Measurements from ENCODE around the gene ZNF91.

DNA sequence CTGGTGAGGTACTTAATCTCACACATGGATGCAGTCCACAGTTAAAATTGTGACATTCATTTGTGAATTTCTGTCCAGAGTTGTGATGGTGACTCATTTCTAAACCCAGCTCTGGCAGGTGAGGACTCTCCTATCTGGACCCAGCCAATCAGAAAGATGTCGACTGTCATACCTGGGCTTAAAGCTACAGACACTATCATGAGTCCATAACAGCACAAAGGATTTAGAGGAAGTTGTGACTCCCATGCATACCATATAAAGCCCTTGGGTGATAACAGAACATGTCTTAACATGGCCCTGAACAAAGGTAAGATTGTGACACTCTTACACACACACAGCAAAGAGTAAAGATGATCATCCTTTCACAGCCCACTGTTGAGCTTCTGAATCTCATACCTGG, 85.3 kb downstream of the ZNF91 start:
- TF ChIP-seq SIN3A (IDR thresholded peaks at IDR 0.05; ENCODE audit: borderline replicate concordance, insufficient read depth, low read length) (no peak), POLR2AphosphoS5 (IDR thresholded peaks at IDR 0.05; ENCODE audit: low read depth, low read length) (no peak), TAF1 (IDR thresholded peaks at IDR 0.05; ENCODE audit: borderline replicate concordance, insufficient read depth, low read length) (no peak)
- TF ChIP-seq, protein P1, sequence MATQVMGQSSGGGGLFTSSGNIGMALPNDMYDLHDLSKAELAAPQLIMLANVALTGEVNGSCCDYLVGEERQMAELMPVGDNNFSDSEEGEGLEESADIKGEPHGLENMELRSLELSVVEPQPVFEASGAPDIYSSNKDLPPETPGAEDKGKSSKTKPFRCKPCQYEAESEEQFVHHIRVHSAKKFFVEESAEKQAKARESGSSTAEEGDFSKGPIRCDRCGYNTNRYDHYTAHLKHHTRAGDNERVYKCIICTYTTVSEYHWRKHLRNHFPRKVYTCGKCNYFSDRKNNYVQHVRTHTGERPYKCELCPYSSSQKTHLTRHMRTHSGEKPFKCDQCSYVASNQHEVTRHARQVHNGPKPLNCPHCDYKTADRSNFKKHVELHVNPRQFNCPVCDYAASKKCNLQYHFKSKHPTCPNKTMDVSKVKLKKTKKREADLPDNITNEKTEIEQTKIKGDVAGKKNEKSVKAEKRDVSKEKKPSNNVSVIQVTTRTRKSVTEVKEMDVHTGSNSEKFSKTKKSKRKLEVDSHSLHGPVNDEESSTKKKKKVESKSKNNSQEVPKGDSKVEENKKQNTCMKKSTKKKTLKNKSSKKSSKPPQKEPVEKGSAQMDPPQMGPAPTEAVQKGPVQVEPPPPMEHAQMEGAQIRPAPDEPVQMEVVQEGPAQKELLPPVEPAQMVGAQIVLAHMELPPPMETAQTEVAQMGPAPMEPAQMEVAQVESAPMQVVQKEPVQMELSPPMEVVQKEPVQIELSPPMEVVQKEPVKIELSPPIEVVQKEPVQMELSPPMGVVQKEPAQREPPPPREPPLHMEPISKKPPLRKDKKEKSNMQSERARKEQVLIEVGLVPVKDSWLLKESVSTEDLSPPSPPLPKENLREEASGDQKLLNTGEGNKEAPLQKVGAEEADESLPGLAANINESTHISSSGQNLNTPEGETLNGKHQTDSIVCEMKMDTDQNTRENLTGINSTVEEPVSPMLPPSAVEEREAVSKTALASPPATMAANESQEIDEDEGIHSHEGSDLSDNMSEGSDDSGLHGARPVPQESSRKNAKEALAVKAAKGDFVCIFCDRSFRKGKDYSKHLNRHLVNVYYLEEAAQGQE (IDR thresholded peaks at IDR 0.05; ENCODE audit: insufficient read depth in 1 of 2, low read depth in 2 of 2, low read length in 2 of 2): no peak

Measured in PFSK-1 (cell line).